Activated T-helper 9 cell treated with anti-CD3 and anti-CD28 coated beads, Interleukin-2, amount 50 U/mL, for 16 hours (primary cell): ENCODE data around the gene FGG.
"Not testable (repeated sequence)": the region's sequence is repeated elsewhere in the genome, so short reads cannot be mapped to it uniquely, and the experiment has no call there.

Experiments
- DNase-seq: peaks from one replicate; pipeline ENCODE4 v3.0.0-alpha.2; 2020; ENCODE audit warnings: low read depth

Gene FGG

DNA sequence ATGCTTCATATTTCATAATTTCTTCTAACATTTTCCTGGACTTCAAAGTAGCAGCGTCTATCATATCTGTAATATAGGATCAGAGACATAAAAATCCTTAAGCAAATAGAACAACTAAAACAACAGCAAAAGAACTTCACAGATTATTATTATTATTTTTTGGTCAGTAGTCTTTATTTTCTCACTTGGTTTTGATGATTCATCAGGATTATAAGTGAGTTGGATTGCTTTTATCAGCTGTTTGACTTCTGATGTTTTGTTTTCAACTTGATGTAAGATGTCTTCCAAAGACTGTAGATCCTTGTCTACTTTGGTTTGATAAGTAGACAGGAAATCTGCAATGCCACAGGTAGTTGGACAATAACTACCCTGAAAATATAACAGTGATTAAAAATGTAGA is 623 bp downstream of the FGG start:
- DNase-seq, result no peak

GRCh38 chr4:154610582-154610981 is 1.9 kb downstream of the FGG start:
- DNase-seq, result no peak

DNA sequence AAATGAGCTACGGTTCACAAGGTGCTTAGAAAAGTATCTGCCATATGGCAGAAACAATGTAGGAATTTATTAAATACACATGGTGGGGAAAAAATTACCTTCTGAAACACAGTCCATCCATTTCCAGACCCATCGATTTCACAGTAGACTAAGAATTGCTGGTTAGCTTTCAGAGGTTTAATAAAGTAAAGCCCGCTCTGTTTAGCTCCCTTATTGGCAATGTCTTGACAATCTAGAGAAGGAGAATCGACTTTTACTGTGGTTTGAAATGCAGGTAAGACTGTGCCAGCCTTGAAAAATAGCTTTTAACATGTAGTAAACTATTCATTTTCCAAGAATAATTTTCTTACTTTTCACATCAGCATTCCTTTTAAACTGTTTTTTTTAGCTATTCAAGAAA is 2.9 kb downstream of the FGG start:
- no peak for DNase-seq

- no peak for DNase-seq
These were observed 3.8 kb downstream of the FGG start for GRCh38 chr4:154608361-154609252.

- DNase-seq, result no peak
These were observed 5.4 kb downstream of the FGG start for GRCh38 chr4:154606728-154607723.

GRCh38 chr4:154604696-154605200 is 7.7 kb downstream of the FGG start:
- DNase-seq, result no peak

- DNase-seq, result no peak
These were observed 9.2 kb downstream of the FGG start for GRCh38 chr4:154603033-154603943.

DNA sequence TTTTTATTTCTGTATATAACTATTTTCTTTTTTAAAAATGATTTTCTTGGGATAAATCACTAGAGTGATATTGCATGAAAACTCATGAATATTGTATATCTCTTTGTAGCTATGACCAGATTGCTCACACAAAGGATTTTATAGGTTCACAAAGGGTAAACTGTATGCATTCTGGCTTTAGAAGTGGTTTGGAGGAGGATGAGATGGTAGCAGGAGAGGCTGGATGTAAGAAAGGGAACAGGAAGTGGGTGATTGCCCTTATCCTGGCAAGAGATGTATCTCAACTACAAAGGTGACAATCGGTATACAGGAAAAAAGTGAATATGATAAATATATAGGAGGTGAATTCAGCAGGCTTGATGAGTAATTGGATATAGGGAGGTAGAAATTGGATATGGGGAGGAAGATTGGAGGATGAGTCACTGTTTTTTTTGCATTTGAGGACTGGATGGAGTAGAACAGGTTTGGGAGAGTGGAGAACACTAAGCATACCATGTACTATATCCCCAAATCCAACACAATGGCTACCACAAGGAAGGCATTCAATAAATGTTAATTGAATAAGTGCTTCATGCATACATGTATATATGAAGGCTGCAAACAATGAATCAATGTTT is 9.9 kb downstream of the FGG start:
- no peak for DNase-seq

- no peak for DNase-seq
These were observed 14.4 kb downstream of the FGG start for GRCh38 chr4:154597798-154598774.

GRCh38 chr4:154597281-154597680 is 15.2 kb downstream of the FGG start:
- not testable (repeated sequence) for DNase-seq

DNA sequence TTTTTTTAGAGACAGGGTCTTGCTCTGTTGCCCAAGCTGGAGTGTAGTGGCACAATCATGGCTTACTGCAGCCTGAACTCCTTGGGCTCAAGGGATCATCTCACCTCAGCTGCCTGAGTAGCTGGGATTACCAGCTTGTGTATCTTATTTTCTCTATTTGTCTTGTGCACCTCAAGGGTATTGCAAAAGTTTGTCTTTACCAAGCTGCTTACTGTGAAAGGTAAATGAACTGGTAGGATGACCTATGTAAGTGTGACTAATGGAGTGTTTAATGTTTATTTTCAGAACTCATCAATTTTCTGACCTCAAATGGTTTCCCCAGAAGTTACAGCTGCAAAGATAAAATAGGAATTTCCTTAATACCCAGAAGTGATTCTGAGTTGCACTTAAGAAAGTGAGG is 16.6 kb downstream of the FGG start:
- DNase-seq, result no peak

DNA sequence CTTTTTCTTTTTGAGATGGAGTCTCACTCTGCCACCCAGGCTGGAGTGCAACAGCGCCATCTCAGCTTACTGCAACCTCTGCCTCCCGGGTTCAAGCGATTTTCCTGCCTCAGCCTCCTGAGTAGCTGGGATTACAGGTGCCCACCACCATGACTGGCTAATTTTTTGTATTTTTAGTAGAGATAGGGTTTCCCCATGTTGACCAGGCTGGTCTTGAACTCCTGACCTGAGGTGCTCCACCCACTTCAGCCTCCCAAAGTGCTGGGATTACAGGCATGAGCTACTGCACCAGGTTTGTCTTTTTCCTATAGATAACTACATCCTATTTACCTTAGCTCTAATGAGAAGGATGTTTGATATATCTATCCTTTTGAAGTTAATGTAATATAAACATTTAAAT is 18.1 kb downstream of the FGG start:
- not testable (repeated sequence) for DNase-seq

DNA sequence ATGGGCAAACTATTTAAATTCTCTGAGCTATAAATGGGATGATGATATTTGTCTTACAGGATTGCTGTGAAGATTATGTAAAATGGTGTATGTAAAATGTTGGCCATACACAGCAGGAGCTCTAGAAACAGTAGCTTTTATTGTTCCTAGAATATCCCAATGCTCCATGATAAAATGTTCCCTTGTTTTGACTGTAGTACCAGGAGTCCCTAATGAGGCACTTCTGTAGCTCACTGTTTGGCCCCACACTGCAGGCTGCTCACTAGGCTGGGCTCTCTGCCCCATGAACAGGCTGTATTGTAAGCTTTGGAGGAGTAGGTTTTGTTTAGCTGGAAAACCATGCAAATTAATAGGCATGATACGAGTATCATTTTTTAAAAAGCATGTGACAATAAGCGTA is 18.6 kb downstream of the FGG start:
- no peak for DNase-seq

DNA sequence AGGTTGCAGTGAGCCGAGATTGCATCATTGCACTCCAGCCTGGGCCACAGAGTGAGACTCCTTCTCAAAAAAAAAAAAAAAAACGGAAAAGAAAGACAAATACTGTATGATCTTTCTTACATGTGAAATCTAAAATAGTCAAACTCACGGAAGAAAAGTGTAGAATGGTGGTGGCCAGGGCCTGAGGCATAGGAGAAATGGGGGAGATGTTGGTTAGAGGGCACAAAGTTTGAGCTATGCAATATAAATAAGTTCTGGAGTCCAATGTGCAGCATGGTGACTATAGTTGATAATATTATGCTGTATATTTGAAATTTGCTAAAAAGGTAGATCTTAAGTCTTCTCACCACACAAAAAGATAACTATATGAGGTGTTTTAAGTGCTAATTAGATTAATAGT is 20.6 kb downstream of the FGG start:
- no peak for DNase-seq

GRCh38 chr4:154590329-154591006 is 22.0 kb downstream of the FGG start, which contains the start of gene FGA:
FGA (minus strand) TSS chr4:154590742; CDS start chr4:154590687, 55 bp downstream.
- DNase-seq, result no peak

DNA sequence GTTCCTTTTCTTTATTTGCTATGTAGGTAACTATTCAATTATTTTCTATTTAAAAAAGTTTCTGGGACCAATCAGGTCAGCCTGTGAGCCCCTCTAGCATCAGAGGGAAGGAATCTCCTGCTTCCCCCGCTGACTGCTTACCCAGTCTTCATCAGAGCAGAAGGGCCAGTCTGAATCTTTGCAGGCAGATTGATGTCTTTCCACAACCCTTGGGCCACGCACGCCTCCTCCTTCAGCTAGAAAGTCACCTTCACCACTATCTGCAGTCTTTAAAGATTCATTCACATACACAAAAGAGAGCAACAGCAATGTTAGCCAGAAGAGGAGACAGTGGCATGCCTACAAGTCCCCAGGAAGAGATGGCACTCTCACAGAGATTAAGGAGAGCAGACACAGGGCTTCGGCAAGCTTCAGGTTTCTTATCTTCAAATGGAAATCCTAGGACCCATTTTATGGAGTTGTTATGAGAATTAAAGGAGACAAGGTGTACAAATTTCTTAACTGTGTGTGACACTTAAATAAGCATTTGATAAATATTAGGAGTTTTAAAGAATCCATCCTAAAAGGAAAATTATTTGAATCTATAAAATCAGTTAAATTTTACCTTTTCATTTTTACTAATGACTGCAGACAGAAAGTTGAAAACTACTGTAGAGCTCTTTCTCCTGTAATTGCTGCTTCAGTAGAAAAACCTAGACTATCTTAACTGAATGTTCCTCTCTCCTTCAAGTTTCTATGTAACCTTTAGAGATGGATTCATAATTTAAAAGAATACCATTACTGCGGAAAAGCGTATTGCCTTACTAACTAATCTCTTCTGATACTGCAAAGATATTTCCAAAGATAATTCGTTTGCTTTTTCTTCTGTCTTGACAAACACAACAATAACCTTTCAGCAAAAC is 22.9 kb downstream of the FGG start:
- DNase-seq, result no peak

DNA sequence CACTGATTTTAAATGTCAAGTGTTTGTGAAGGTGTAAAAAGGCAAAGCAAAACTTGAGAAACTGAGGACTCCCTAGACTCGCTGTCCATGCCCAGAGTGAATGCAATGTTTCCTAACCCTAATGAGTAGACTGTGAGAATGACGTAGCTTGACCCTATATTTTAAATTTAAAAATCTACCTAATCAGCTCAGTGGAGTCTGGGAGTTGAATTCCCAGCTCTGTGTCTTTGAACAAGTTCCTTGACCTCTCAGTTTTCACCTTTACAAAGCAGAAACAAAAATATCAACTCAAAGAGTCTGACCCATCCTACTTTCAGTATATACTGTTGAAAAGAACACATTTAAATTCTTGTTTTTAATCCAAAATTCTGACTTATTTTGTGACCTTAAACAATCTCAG is 24.3 kb downstream of the FGG start:
- DNase-seq, result no peak
